GM21526 (cell line): ENCODE data around the gene NPSR1.
"Not testable (repeated sequence)": the region's sequence is repeated elsewhere in the genome, so short reads cannot be mapped to it uniquely, and the experiment has no call there.

Experiments used
- ATAC-seq: cut with Tn5 transposase; IDR thresholded peaks from one replicate; pipeline ENCODE4 v1.9.1; 2021; ENCODE audit warnings: moderate library complexity; ENCODE audit not compliant: unreplicated experiment, low FRiP score

The NPSR1 gene, protein sequence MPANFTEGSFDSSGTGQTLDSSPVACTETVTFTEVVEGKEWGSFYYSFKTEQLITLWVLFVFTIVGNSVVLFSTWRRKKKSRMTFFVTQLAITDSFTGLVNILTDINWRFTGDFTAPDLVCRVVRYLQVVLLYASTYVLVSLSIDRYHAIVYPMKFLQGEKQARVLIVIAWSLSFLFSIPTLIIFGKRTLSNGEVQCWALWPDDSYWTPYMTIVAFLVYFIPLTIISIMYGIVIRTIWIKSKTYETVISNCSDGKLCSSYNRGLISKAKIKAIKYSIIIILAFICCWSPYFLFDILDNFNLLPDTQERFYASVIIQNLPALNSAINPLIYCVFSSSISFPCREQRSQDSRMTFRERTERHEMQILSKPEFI

DNA sequence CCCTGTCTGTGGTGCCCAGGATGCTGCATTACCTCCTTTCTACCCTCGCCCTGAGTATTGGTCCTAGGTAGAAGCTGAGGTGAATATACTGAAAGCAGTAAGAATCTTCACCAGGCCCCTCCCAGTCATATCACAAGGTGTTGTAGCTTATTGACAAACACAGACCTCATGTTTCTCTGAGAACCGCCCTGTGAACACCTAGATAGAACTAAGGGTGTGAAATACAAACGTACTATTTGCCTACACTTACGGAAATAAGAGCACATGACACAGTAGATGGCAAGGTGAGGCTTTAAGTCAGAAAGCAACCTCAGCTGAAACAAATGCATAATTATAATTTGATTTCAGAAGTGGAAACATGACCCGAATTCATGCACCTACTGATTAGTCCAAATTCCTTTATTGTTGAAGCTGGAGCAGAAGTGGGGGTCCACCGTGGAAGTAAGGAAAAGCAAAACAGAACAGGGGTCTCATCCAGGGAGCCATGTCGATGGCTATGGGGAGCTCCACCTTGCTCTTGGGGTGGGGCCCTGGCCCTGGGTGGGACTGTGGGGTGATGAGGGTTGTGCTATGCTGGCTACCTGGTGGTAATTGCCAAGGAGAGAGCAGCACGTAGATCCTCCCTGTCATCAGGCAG lies at the start of gene NPSR1:
Gene NPSR1 (plus strand): TSS at position 587 of the 637 bp plus-strand sequence. CDS start 195 bp downstream, outside the sequence.
- no peak for ATAC-seq

DNA sequence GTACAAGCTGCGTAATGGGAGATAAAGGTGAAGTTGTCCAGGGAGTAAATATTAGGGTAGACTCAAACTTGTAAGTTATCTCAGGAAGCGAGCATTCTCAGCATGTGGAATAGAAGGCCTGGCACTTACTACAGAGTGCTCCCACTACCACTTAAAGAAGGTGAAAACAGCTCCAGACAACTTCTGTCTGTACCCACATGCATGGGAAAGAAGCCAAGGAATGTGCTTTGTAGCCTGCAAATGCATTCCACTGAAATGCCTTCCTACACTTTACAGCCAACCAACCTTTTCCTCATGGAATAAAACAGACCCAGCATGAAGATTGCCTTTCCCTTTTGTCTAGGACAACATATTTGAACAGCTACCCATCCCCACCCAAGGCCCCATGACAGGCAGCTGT lies 45.4 kb upstream of the NPSR1 start:
- no peak for ATAC-seq

DNA sequence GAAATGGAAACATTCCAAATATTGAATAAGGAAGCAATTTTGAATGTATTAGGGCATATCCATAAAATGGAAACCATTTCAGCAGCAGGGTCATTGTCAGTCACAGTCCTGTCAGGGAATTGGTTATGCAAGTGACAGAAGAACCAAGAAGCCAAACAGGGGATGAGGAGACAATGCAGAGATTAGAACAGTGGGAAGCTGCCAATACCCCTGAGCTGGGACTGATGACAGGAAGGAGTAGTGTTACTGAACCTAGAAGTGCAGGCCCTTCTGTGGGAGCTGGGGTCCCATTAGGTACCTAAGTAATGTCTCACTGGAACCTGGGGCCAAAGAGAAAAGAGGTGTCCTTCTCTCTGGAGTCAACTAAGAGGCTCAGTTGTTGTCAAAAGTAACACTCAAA lies 37.6 kb upstream of the NPSR1 start:
- no peak for ATAC-seq

DNA sequence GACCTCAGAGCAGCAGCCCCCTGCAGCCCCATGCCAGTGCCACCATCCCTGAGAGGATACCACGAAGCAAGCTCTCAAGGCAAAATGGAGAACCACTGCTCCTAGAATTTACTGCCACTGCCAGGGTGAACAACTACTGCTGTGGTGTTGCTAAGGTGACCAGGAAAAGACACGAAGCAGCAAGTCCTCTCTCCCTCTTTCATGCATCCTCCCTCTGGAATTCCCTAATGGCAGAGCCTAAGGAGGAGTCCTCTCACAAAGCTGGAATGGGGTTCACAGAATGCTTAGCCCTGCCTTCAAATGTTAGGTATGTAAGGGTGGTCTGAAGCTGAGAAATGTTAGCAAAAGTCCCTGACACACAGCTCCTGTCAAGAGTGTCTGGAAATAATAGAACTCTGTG lies 35.8 kb upstream of the NPSR1 start:
- no peak for ATAC-seq

DNA sequence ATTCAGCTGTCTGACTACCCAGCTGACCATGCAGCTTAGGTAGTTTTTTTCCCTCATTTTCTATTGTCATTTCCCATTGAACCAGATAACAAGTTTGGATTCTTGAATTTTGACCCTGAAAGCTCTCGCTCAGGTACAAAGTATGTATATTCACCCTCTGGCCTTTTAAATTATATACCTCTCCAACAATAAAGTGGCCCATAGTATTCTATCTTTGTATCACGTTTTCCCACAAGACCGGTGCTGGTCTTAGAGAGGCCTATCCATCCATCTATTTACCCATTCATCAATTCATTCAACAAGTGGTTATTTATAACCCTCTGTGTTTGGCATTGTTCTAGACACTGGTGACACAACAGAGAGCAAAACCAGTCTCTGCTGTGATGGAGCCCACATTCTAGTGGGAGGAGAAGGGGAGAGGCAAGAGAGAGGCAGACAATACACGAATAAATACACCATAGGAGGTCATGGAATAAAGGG lies 35.2 kb upstream of the NPSR1 start:
- no peak for ATAC-seq

DNA sequence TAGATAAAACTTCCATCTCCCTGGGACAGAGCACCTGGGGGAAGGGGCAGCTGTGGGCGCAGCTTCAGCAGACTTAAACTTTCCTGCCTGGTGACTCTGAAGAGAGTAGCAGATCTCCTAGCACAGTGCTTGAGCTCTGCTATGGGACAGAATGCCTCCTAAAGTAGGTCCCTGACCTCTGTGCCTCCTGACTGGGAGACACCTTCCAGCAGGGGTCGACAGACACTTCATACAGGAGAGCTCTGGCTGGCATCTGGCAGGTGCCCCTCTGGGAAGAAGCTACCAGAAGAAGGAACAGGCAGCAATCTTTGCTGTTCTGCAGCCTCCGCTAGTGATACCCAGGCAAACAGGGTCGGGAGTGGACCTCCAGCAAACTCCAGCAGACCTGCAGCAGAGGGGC lies 29.4 kb upstream of the NPSR1 start:
- not testable (repeated sequence) for ATAC-seq

DNA sequence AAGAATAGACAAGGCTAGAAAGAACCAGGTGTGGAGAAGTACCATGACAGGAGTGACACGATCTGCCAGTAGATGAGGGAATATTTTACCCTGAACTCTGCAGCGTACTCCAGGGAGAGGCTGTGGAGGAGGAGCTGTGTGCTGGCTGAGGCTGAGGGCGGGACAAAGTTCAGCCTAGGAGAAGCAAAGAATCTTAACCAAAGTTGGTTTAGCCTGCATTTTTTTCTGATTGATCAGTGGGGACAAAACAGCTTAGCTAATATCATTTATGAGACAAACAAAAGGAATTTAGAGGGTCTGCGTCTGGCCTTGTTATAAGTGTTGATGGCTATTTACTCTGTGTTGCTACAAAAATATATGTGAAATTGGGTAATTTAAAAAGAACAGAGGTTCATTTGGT lies 5.2 kb upstream of the NPSR1 start:
- no peak for ATAC-seq

DNA sequence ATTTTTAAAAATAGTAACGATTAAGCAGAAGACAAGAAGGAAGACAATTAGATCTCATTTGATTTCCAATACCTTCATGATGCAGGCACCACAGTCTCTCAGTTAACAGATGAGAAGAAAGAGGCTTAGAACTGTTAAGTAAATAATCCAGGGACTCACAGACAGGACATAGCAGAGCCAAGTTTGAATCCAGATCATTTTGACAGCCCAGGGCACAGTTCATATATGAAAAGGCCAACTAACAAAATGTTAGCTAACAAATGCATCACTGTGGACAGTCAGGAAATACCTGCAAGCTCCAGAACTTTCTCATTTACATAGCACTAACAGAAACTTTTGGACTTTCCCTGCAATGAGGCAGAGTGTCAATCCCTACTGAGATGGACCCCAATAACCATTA lies 4.2 kb upstream of the NPSR1 start:
- ATAC-seq, result no peak

DNA sequence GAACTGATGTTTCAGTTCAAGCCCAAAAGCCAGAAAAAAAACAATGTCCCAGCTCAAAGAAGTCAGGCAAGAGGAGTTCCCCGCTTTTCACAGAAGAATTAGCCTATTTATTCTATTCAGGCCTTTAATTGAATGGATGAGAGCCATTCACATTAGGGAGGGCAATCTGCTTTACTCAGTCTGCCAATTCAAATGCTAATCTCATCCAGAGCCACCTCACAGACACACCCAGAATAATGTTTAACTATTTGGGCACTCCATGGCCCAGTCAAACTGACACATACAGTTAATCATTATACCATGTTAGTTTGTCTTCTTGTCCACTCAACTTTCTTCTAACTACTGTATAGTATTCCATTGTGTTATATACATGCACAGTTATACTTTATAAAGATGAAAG lies 2.6 kb upstream of the NPSR1 start:
- no peak for ATAC-seq

DNA sequence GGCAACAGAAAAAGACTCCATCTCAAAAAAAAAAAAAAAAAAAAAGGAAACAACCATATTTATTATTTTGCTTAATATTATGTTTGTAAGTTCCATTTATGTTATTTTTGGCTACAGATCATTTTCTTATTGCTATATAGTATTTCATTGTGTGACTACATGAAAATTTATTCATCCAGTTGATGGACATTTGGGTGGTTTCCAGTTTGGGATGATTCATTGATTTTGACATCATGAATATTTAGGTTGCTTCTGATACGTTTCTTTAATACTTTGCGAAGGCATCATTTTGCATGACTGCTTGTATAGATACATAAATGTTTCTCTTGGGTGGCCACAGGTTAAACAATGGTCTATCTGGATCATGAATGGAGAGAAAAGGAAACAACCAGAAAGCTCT lies 2.0 kb upstream of the NPSR1 start:
- no peak for ATAC-seq

DNA sequence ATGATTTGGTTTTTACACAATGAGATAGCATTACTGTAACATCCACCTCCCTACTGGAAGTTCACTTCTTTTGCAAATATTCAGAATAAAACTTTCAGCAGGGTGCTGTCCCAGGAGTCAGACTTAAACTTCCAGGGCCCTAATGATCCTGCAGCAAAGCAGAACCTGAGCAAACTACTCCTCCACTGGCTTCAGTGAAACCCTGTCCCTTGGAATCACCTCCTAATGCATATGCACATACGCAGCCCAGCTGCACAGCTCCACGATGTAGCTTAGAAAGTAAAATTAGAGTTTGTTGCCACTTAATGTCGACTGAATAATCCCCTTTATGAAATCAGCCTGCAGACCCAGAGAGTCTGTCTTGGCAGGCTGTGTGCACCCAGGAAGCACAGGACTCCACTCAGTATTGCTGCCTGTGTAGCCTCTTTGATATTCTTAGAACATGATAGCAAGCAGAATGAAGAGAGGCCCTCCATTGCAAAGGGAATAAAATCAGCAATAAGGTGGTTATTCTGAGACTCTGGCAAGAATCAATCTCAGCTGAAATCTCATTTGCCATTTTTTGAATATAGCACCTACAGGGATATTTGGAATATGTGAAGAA lies 1.6 kb downstream of the NPSR1 start:
- ATAC-seq, result no peak

DNA sequence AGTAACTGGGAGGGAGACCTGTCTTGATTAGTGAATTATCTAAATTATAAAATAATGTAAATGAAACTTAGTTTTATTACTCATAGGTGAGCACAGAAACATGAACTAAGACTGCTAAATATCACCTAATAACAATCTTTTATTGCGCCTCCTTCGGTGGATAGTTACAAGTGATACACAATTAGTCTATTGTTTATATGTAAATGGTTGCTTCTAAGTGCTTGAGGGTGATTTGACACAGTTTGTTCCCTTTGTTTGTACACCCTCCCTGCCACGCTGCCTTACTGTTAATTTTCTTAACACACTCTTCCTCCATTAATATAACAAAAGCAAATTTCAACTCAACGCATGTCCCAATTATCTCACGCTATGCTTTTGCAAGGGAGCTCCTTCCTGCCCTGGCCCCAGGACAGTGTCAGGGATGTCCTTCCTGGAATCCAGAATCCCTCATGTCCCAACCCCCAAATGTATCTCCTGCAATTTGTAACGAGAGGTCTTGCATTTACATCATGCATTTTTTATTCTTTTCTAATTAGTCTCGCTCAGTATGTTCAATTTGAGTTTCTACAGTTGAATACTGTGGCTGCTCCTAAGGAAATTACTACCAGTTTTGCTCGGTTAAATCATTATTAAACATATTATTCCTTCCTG lies 4.2 kb downstream of the NPSR1 start:
- no peak for ATAC-seq

DNA sequence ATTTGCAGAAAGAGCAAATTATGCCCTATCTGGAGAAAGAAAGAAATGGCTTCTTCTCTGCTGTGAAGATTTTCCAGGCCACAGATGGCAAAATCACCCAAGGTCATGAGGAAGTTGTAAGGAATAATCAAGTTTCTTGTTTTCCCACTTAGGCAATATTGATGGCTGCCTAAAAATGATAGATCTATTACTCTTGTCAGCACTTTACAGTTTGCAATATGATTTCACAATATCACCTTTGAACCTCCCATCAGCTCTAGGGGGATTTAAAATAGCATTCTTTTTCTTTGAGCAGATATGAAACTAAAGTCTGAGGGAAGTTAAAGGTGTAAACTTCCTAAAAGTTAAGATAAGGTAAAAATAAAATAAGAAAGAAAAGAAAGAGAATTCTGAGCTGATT lies 6.7 kb downstream of the NPSR1 start:
- ATAC-seq, result no peak

DNA sequence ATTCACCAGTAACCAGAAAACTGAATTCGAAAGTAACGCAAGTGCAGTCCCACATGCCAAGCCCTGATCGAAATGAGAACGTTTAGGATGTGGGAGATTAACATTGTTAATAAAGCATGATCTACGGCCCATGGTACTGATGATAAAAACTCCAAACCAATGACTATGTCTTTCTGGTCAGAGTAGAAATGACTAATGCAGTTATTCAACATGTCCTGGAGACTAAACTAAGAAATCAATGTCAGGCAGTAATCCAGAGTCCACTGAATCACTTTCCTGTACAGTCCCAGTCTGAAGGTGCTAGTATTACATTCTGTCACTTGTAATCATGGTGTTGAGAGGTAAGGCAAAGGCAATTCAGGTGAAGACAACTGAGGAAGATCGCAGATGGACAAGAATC lies 14.4 kb downstream of the NPSR1 start:
- ATAC-seq, result no peak

DNA sequence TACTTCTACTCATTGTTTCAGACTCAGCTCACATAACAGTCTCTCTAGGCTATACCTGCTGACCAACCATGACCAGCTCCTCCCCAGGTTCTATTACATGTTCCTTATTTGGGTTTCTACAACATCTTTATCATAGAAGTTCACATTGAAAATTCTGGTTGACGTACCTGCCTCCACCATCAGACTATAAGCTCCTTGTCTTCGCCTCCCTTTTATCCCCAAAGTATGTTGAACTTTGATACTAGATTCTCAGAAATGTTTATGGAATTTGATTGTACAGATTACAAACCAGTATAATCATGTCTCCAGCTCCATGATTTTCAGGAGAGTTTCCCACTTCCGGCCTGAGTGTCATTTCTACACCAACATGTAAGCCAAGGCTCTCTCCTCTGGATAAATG lies 15.0 kb downstream of the NPSR1 start:
- ATAC-seq, result no peak

DNA sequence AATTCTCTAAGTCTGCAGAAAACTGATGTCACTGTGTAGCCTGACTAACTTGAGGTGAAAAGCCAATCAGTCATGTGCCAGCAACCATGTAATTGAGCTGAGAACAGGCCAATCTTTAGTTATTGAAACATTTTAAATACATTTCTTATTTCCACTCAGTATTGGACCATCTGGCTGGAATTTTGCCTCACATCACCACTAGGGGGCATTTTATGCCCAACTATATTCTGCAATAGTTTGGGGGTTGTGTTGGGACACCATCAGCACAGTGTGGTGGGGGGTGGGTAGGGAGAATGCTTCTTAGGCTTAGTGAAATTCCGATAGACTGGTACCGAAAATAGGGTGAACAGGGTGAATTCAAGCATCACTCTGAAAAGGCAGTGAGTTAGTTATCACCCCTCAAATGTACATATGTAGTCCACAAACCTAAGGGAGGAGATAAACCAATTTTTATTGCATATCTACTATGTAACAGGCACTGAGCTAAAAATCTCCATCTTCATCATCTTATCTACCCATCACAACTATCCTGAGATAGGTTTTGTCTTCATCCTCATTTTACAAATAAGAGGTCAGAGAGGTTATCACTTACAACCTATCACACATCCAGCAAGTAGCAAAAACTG lies 17.8 kb downstream of the NPSR1 start:
- peak; percentile 63 for ATAC-seq

DNA sequence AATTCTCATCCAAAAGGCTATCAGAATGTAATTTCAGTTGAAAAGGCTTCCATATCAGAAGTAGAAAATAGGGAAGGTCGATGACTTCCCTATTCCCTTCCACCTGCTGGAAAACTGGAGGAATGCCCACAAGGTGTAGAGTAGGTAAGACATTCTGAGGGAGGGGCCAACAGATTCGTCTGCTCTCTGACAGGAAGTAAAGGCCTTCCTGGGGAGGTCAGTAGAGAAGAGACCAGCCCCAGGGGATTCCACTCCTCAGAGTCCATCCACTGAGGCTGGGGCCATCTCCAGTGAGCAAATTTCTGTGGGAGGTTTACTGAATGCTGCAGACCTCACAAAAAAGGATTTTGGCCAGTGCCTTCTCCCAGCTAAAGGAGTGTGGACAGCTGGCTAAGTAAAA lies 19.5 kb downstream of the NPSR1 start:
- no peak for ATAC-seq

DNA sequence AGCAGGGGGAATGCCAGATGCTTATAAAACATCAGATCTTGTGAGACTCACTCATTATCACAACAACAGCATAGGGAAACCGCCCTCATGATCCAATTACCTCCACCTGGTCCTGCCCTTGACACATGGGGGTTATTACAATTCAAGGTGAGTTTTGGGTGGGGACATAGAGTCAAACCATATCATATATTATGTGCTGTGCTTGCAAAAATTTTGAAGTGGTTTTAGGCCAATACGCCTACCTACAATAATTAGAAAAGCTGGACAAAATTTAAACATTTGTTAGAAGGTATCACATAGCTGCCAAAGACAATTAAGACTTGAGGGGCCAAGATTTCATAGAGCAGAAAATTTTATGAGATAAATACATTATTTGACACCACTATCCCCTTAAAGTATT lies 29.5 kb downstream of the NPSR1 start:
- no peak for ATAC-seq

DNA sequence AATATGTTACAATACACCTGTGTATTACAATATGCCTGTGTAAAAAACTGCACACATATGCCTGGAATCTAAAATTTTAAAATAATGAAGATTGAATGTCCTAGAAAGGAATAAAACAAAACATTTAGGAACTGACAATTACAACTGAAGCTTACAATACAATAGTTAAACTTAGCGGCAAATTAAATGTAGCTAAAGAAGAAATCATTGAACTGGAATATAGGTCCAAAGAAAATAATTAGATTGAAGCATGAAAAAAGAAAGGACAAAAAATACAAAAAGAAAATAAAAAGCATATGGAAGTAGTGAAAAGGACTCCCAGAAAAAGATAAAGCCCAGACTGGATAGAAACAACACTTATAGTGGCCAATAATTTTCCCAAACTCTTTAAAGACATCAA lies 38.4 kb downstream of the NPSR1 start:
- ATAC-seq, result no peak

DNA sequence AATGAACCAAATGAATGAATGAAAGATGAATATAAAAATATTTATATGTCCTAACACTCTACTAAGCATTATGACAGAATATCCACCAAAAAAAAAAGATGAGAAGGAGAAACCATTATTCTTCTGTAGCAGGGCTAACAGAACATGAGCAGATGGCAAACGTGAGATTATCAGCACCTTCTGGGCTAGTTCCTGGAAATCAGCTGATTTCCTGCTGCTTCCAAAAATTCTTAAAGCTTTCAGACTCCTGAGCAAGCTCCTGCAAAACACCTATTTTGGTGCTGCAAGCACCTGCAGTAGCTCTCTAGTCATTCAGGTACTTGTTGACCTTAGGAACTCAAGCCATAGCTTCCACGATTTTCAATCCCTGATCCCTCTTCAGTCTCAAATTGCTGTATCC lies 51.8 kb downstream of the NPSR1 start:
- ATAC-seq, result no peak

DNA sequence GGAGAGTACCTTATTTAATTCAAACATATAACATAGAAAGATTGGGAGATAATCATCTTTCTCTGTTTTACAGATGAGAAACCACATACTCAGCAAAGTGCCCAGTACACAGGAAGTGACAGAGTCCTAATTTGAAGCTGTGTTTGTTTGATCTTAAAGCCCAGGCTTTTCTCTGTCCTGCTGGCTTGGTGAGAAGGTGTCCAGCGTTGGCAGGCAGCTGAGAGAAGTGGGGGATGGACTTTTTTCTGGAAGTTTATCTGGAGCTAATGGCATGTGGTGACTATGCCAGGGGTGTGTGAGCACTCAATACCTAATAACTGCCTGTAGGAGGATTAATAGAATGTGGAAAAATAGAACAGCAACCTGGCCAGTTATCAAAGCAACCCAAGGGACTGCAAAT lies 60.8 kb downstream of the NPSR1 start:
- no peak for ATAC-seq
